Thyroid gland (tissue), 4 donors: ENCODE measurements around the gene PANX3. TPM values are rescaled to one million over a fixed set of nuclear protein-coding genes. Genes with fewer than 3 reads are reported as not detected.
"Not testable (repeated sequence)": the region's sequence is repeated elsewhere in the genome, so short reads cannot be mapped to it uniquely, and the experiment has no call there.

Source experiments
- DNase-seq, 2 donors: peaks; one replicate each; pipeline ENCODE4 v3.0.0-alpha.2; 2019
- H3K27ac ChIP-seq, 3 donors: fragments of 200-600 bp; sonication (generic); 1 replicate in 2 of 3; 2 replicates in 1 of 3; pipeline ENCODE4 v1.5.1; 2016 to 2019; ENCODE audit warnings: mild to moderate bottlenecking in 1 of 3, moderate library complexity in 1 of 3
- H3K27me3 ChIP-seq: fragments of 200-600 bp; sonication (generic); one replicate; pipeline ENCODE4 v1.5.1; 2019
- H3K36me3 ChIP-seq, 2 donors: fragments of 200-600 bp; sonication (generic); one replicate each; pipeline ENCODE4 v1.5.1; 2016 to 2019
- H3K4me1 ChIP-seq, 2 donors: fragments of 200-600 bp; sonication (generic); one replicate each; pipeline ENCODE4 v1.5.1; 2017 to 2019
- H3K4me3 ChIP-seq, 3 donors: fragments of 200-600 bp; sonication (generic); replicated peaks in 1 of 3; 1 replicate in 2 of 3; 2 replicates in 1 of 3; pipeline ENCODE4 v1.5.1; 2016; ENCODE audit warnings: mild to moderate bottlenecking in 1 of 3
- H3K9me3 ChIP-seq: fragments of 200-600 bp; sonication (generic); one replicate; pipeline ENCODE4 v1.5.1; 2017
- CTCF ChIP-seq, 6 experiments: fragments of 200-600 bp in 3 of 6; fragments of 450-650 bp in 3 of 6; sonication (generic) in 3 of 6; IDR thresholded peaks; one replicate each; pipeline ENCODE4 v1.5.1; 2016 to 2019; ENCODE audit warnings: antibody characterized with exemption in 6 of 6, mild to moderate bottlenecking in 2 of 6, inconsistent platforms in 1 of 6, moderate library complexity in 1 of 6
- POLR2A ChIP-seq, 2 donors: fragments of 450-650 bp; IDR thresholded peaks; one replicate each; pipeline ENCODE4 v1.6.1; 2017; ENCODE audit warnings: antibody characterized with exemption in 2 of 2, mild to moderate bottlenecking in 2 of 2, moderate library complexity in 1 of 2
- WGBS, 2 donors: methylation state at CpG; one replicate each; pipeline ENCODE4 v1.1.5; 2017; 5-methylcytosine and 5-hydroxymethylcytosine counted together
- intact Hi-C: fragments of 100-400 bp; cut with DNase I; formaldehyde crosslinking; loops from one replicate; pipeline ENCODE4 v1.15.1; 2023
- total RNA-seq, 4 donors: library from RNA; depleted of rRNA; stranded (reverse); fragments of >200 nt; gene quantifications; one replicate each; pipeline ENCODE4 v1.2.3, GENCODE V29; 2016

Gene PANX3
- total RNA-seq, 4 donors from 2014 or later, result not detected

DNA sequence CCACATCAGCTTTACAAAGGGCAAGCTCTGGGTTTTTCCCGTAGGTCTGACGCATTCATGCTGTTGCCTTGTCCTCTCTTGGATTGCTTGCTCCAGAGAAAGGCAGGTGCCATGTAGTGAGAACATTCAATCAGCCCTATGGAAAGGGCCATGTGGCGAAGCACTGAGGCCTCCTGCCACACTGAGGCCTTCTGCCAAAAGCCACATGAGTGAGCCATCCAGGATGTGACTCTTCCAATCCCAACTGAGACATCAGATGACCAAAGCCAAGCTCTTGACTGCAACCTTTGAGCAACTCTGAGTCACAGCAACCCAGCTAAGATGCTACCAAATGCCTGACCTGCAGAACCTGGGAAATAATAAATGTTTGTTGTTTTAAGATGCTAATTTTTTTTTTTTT is 9.0 kb upstream of the PANX3 start:
- H3K27me3 ChIP-seq, result no peaks in the 10 kb centered on the region
- 92 to 99% methylated on average over 3 of the region's 3 CpGs for WGBS, 2 donors
- intact Hi-C loops, result no loop called here
- H3K4me1 ChIP-seq, result no peaks in the 10 kb centered on the region
- no peak overlapping the region for H3K27ac ChIP-seq
- DNase-seq, result no peak
- H3K4me3 ChIP-seq, result no peak overlapping the region
- TF ChIP-seq CTCF (IDR thresholded peaks at IDR 0.05) (no peak), POLR2A (IDR thresholded peaks at IDR 0.05) (no peak)
- no peaks in the 10 kb centered on the region for H3K9me3 ChIP-seq
- H3K36me3 ChIP-seq, result no peaks in the 10 kb centered on the region

DNA sequence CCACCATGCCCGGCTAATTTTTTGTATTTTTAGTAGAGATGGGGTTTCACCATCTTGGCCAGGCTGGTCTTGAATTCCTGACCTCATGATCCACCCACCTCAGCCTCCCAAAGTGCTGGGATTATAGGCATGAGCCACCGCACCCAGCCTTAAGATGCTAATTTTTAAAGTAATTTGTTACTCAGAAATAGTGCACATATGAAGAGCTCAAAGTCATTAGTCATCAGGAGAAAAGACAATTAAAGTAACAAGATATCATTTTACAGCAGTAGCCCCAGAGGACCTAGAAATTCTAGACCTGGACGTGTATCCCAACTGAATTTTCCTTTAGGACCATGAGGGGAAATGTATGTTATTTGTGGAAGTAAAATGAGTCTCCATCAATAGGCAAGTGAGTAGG is 8.5 kb upstream of the PANX3 start:
- H3K4me3 ChIP-seq, H3K36me3 ChIP-seq, H3K27ac ChIP-seq, H3K9me3 ChIP-seq, H3K4me1 ChIP-seq, DNase-seq, intact Hi-C loops, H3K27me3 ChIP-seq: not testable (repeated sequence)
- 82 to 86% methylated on average over 3 of the region's 3 CpGs for WGBS, 2 donors

DNA sequence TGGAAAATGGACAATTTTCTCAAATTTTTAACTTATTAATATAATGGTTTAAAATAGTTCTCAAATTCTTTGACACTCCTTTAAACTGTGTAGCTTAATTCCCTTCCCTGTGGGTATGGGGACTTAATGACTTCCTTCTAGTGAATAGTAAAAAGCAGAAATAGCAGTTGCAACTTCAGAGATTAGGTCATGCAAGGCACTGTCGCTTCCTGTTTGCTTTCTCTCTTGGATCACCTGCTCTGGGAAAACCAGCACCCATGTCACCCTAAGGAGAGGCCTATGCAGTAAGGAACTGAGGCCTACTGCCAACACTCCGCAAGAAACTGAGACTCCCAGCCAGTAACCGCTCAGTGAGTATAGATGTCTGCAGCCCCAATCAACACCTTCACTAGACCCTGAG is 5.5 kb upstream of the PANX3 start:
- no peak for DNase-seq
- no peaks in the 10 kb centered on the region for H3K27me3 ChIP-seq
- no peaks in the 10 kb centered on the region for H3K36me3 ChIP-seq
- no peak overlapping the region for H3K4me3 ChIP-seq
- no peaks in the 10 kb centered on the region for H3K4me1 ChIP-seq
- intact Hi-C loops, result no loop called here
- WGBS, 2 donors, result 79 to 83% methylated on average over 3 of the region's 3 CpGs
- no peaks in the 10 kb centered on the region for H3K9me3 ChIP-seq
- H3K27ac ChIP-seq, result no peak overlapping the region
- TF ChIP-seq POLR2A (IDR thresholded peaks at IDR 0.05), result no peak
- no peak for TF ChIP-seq CTCF (IDR thresholded peaks at IDR 0.05)

DNA sequence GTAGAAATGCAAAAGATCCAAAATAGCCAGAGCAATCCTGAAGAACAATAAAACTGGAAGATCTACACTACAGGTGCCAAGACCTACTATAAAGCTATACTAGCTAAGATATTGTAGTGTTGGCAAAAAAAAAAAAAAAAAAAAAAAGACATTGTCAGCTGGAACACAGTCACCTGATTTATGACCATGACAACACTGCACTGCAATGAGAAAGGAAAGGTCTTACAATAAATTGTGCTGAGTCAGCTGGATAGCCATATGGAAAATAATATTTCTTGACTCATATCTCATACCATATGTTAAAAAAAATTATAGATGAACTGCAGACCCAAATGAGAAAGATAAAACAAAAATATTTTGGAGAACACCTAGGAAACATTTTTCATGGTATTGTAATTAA is 3.1 kb upstream of the PANX3 start:
- no peaks in the 10 kb centered on the region for H3K4me1 ChIP-seq
- no peaks in the 10 kb centered on the region for H3K9me3 ChIP-seq
- H3K27ac ChIP-seq, result no peak overlapping the region
- H3K27me3 ChIP-seq, result no peaks in the 10 kb centered on the region
- no peaks in the 10 kb centered on the region for H3K36me3 ChIP-seq
- H3K4me3 ChIP-seq, result no peak overlapping the region
- intact Hi-C loops, result no loop called here
- DNase-seq, result no peak
- TF ChIP-seq POLR2A (IDR thresholded peaks at IDR 0.05), result no peak
- no peak for TF ChIP-seq CTCF (IDR thresholded peaks at IDR 0.05)

- TF ChIP-seq CTCF (IDR thresholded peaks at IDR 0.05) (no peak), POLR2A (IDR thresholded peaks at IDR 0.05) (no peak)
- DNase-seq, result no peak
- Histone ChIP-seq H3K9me3 (no peaks in the 10 kb centered on the region), H3K4me1 (no peaks in the 10 kb centered on the region), H3K4me3 (no peak overlapping the region), H3K36me3 (no peaks in the 10 kb centered on the region), H3K27ac (no peak overlapping the region), H3K27me3 (no peaks in the 10 kb centered on the region)
- WGBS, 2 donors, result 77 to 91% methylated on average over 2 of the region's 2 CpGs
- intact Hi-C loops, result no loop called here
Measured at GRCh38 chr11:124610295-124610694, 933 bp upstream of the PANX3 start.

DNA sequence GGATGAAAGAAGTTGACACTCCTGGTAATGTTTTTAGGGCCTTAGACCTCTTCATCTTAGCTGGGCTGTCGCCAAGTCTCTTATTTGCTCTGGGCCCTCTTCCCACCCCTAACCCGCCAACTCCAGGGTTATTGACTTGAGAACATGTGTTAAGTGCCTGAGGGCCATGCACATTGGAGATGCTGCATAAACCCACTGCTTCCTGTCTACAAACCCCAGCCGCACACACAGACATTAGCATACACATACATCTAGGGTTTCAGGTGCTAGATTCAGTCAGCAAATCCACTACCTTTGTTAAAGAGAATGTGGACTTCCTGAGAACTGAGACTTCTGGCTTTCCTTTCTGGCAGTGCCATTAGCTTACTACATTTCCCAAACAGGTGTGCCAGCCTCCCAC is 817 bp downstream of the PANX3 start:
- H3K4me3 ChIP-seq, result no peak overlapping the region
- 39 to 57% methylated on average over 3 of the region's 3 CpGs for WGBS, 2 donors
- intact Hi-C loops, result no loop called here

More for the DNA sequence above, 817 bp downstream of the PANX3 start:
- TF ChIP-seq CTCF (IDR thresholded peaks at IDR 0.05) (no peak), POLR2A (IDR thresholded peaks at IDR 0.05) (no peak)
- no peaks in the 10 kb centered on the region for H3K9me3 ChIP-seq
- H3K27ac ChIP-seq, result no peak overlapping the region
- H3K4me1 ChIP-seq, result no peaks in the 10 kb centered on the region
- no peak for DNase-seq
- H3K27me3 ChIP-seq, result no peaks in the 10 kb centered on the region
- no peaks in the 10 kb centered on the region for H3K36me3 ChIP-seq
